SK-N-SH treated with all-trans-retinoic acid at 6 μM for 48 hours (cell line): ENCODE measurements around the gene LPP.

Source experiments
- ARNTL ChIP-seq: fragments of 450-650 bp; formaldehyde crosslinking; IDR thresholded peaks from 2 replicates; pipeline ENCODE4 v1.5.0; 2020; ENCODE audit warnings: low read depth, mild to moderate bottlenecking, moderate library complexity, borderline replicate concordance
- OSR1 ChIP-seq: fragments of 250-450 bp; sonication (Bioruptor Pico); IDR thresholded peaks from 2 replicates; pipeline ENCODE4 v1.8.0; 2022; ENCODE audit warnings: moderate library complexity, mild to moderate bottlenecking, inconsistent platforms
- ZC3H10 ChIP-seq: fragments of 250-450 bp; sonication (Bioruptor Pico); IDR thresholded peaks from 2 replicates; pipeline ENCODE4 v1.5.1; 2021; ENCODE audit warnings: mild to moderate bottlenecking, moderate library complexity
- ZFP30 ChIP-seq: fragments of 450-650 bp; formaldehyde crosslinking; IDR thresholded peaks from 2 replicates; pipeline ENCODE4 v1.5.0; 2022; ENCODE audit warnings: mild to moderate bottlenecking, moderate library complexity

GRCh38 chr3:188916934-188917401 lies 763.0 kb downstream of the LPP start:
- TF ChIP-seq ZFP30 (CRISPR knock-in tag) (no peak), OSR1 (CRISPR knock-in tag) (no peak), ARNTL (CRISPR knock-in tag) (no peak), ZC3H10 (CRISPR knock-in tag) (no peak)
